A549 (cell line): ENCODE results near the gene TMX1.

Source experiments
- CBX2 ChIP-seq: fragments of 200-600 bp; sonication (generic); IDR thresholded peaks from 2 replicates; pipeline ENCODE4 v1.6.1; 2016; ENCODE audit warnings: low read depth, mild to moderate bottlenecking, borderline replicate concordance
- CEBPB ChIP-seq, 2 experiments: fragments of >200 bp in 1 of 2; sonication (Bioruptor Twin) in 1 of 2; formaldehyde crosslinking in 1 of 2; IDR thresholded peaks; 2 replicates each; pipeline ENCODE4 v1.6.1; 2012 to 2016
- EHMT2 ChIP-seq: fragments of 200-600 bp; sonication (generic); IDR thresholded peaks from 2 replicates; pipeline ENCODE4 v1.6.1; 2016; ENCODE audit warnings: antibody characterized with exemption, low read depth, mild to moderate bottlenecking, moderate library complexity
- EP300 ChIP-seq, 2 experiments: fragments of >200 bp; sonication (Bioruptor Twin); formaldehyde crosslinking; IDR thresholded peaks; 2 replicates in 1 of 2; 3 replicates in 1 of 2; pipeline ENCODE4 v1.6.1; 2016 to 2017
- ESRRA ChIP-seq: fragments of 150-350 bp; IDR thresholded peaks from 2 replicates; pipeline ENCODE4 v1.6.1; 2014; ENCODE audit warnings: mild to moderate bottlenecking, low read length, borderline replicate concordance
- HOXA7 ChIP-seq: fragments of 250-450 bp; sonication (Bioruptor Pico); IDR thresholded peaks from 2 replicates; pipeline ENCODE4 v1.5.0; 2020; ENCODE audit warnings: mild to moderate bottlenecking, moderate library complexity
- JUN ChIP-seq, 2 experiments: fragments of >200 bp; sonication (Bioruptor Twin); formaldehyde crosslinking; IDR thresholded peaks; 2 replicates in 1 of 2; 3 replicates in 1 of 2; pipeline ENCODE4 v1.6.1; 2016 to 2017
- NR3C1 ChIP-seq: fragments of >200 bp; sonication (Bioruptor Twin); formaldehyde crosslinking; IDR thresholded peaks from 3 replicates; pipeline ENCODE4 v1.6.1; 2017
- POLR2A ChIP-seq: IDR thresholded peaks from 2 replicates; pipeline ENCODE4 v1.6.1; 2012; ENCODE audit warnings: mild to moderate bottlenecking, low read length
- SMC3 ChIP-seq: fragments of >200 bp; sonication (Bioruptor Twin); formaldehyde crosslinking; IDR thresholded peaks from 3 replicates; pipeline ENCODE4 v1.6.1; 2018; ENCODE audit warnings: inconsistent platforms
- ZSCAN20 ChIP-seq: fragments of 250-450 bp; sonication (Bioruptor Pico); IDR thresholded peaks from 2 replicates; pipeline ENCODE4 v1.8.0; 2022; ENCODE audit warnings: mild to moderate bottlenecking, moderate library complexity
- TF ChIP-seq, protein P1 (sequence below): fragments of >200 bp; sonication (Bioruptor Twin); formaldehyde crosslinking; IDR thresholded peaks from 3 replicates; pipeline ENCODE4 v1.5.1; 2016
- TF ChIP-seq, protein P2 (sequence below): fragments of 250-450 bp; sonication (Bioruptor Pico); IDR thresholded peaks from 2 replicates; pipeline ENCODE4 v1.5.0; 2021; ENCODE audit warnings: mild to moderate bottlenecking, moderate library complexity, borderline replicate concordance
- TF ChIP-seq, protein P3 (sequence below): fragments of 150-350 bp; IDR thresholded peaks from 2 replicates; pipeline ENCODE4 v1.6.1; 2014; ENCODE audit warnings: low read depth, mild to moderate bottlenecking, low read length

- TF ChIP-seq, protein P1, sequence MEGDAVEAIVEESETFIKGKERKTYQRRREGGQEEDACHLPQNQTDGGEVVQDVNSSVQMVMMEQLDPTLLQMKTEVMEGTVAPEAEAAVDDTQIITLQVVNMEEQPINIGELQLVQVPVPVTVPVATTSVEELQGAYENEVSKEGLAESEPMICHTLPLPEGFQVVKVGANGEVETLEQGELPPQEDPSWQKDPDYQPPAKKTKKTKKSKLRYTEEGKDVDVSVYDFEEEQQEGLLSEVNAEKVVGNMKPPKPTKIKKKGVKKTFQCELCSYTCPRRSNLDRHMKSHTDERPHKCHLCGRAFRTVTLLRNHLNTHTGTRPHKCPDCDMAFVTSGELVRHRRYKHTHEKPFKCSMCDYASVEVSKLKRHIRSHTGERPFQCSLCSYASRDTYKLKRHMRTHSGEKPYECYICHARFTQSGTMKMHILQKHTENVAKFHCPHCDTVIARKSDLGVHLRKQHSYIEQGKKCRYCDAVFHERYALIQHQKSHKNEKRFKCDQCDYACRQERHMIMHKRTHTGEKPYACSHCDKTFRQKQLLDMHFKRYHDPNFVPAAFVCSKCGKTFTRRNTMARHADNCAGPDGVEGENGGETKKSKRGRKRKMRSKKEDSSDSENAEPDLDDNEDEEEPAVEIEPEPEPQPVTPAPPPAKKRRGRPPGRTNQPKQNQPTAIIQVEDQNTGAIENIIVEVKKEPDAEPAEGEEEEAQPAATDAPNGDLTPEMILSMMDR: no peak
- no peak for TF ChIP-seq EP300 (IDR thresholded peaks at IDR 0.05)
- TF ChIP-seq CEBPB (IDR thresholded peaks at IDR 0.05): no peak
- no peak for TF ChIP-seq EHMT2
- no peak for TF ChIP-seq CBX2
- TF ChIP-seq, protein P2, sequence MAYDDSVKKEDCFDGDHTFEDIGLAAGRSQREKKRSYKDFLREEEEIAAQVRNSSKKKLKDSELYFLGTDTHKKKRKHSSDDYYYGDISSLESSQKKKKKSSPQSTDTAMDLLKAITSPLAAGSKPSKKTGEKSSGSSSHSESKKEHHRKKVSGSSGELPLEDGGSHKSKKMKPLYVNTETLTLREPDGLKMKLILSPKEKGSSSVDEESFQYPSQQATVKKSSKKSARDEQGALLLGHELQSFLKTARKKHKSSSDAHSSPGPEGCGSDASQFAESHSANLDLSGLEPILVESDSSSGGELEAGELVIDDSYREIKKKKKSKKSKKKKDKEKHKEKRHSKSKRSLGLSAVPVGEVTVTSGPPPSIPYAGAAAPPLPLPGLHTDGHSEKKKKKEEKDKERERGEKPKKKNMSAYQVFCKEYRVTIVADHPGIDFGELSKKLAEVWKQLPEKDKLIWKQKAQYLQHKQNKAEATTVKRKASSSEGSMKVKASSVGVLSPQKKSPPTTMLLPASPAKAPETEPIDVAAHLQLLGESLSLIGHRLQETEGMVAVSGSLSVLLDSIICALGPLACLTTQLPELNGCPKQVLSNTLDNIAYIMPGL: no peak
- no peak for TF ChIP-seq JUN (IDR thresholded peaks at IDR 0.05)
- no peak for TF ChIP-seq NR3C1
- no peak for TF ChIP-seq SMC3
- no peak for TF ChIP-seq ZSCAN20 (CRISPR knock-in tag)
- TF ChIP-seq, protein P3, sequence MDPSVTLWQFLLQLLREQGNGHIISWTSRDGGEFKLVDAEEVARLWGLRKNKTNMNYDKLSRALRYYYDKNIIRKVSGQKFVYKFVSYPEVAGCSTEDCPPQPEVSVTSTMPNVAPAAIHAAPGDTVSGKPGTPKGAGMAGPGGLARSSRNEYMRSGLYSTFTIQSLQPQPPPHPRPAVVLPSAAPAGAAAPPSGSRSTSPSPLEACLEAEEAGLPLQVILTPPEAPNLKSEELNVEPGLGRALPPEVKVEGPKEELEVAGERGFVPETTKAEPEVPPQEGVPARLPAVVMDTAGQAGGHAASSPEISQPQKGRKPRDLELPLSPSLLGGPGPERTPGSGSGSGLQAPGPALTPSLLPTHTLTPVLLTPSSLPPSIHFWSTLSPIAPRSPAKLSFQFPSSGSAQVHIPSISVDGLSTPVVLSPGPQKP: no peak
- no peak for TF ChIP-seq HOXA7 (CRISPR knock-in tag)
- TF ChIP-seq ESRRA: no peak
- TF ChIP-seq POLR2A: no peak
Observed at GRCh38 chr14:51295646-51296263, 55.7 kb downstream of the TMX1 start.
